SK-N-SH treated with all-trans-retinoic acid at 6 μM for 48 hours (cell line): ENCODE measurements around the gene CD6.

Experiments
- ATAC-seq: fragments of 200-7000 bp; cut with Tn5 transposase; 3 replicates; pipeline ENCODE4 v1.9.1; 2020; ENCODE audit warnings: mild to moderate bottlenecking, moderate library complexity
- ARNTL ChIP-seq: fragments of 450-650 bp; formaldehyde crosslinking; IDR thresholded peaks from 2 replicates; pipeline ENCODE4 v1.5.0; 2020; ENCODE audit warnings: low read depth, mild to moderate bottlenecking, moderate library complexity, borderline replicate concordance
- BACH2 ChIP-seq: fragments of 250-450 bp; sonication (Bioruptor Pico); IDR thresholded peaks from 2 replicates; pipeline ENCODE4 v1.9.0; 2021; ENCODE audit warnings: mild to moderate bottlenecking, borderline replicate concordance
- CSDC2 ChIP-seq: fragments of 250-450 bp; sonication (Bioruptor Pico); IDR thresholded peaks from 2 replicates; pipeline ENCODE4 v1.5.0; 2020; ENCODE audit warnings: mild to moderate bottlenecking, moderate library complexity
- ESRRG ChIP-seq: fragments of 250-450 bp; sonication (Bioruptor Pico); IDR thresholded peaks from 2 replicates; pipeline ENCODE4 v1.6.1; 2021; ENCODE audit warnings: mild to moderate bottlenecking
- GLIS3 ChIP-seq: fragments of 250-450 bp; sonication (Bioruptor Pico); IDR thresholded peaks from 2 replicates; pipeline ENCODE4 v1.5.0; 2020; ENCODE audit warnings: mild to moderate bottlenecking, moderate library complexity
- ISL1 ChIP-seq: fragments of 250-450 bp; sonication (Bioruptor Pico); IDR thresholded peaks from 2 replicates; pipeline ENCODE4 v2.1.2; 2022; ENCODE audit warnings: mild to moderate bottlenecking, moderate library complexity
- OSR1 ChIP-seq: fragments of 250-450 bp; sonication (Bioruptor Pico); IDR thresholded peaks from 2 replicates; pipeline ENCODE4 v1.8.0; 2022; ENCODE audit warnings: moderate library complexity, mild to moderate bottlenecking, inconsistent platforms
- PPARA ChIP-seq: fragments of 250-450 bp; sonication (Bioruptor Pico); IDR thresholded peaks from 2 replicates; pipeline ENCODE4 v1.5.0; 2020; ENCODE audit warnings: mild to moderate bottlenecking, borderline replicate concordance
- RARB ChIP-seq: fragments of 250-450 bp; sonication (Bioruptor Pico); IDR thresholded peaks from 2 replicates; pipeline ENCODE4 v1.8.0; 2021; ENCODE audit warnings: mild to moderate bottlenecking, moderate library complexity
- SNAI2 ChIP-seq: fragments of 250-450 bp; sonication (Bioruptor Pico); IDR thresholded peaks from 2 replicates; pipeline ENCODE4 v1.5.0; 2020; ENCODE audit warnings: mild to moderate bottlenecking, moderate library complexity
- TCF4 ChIP-seq: fragments of 250-450 bp; sonication (Bioruptor Pico); IDR thresholded peaks from 2 replicates; pipeline ENCODE4 v1.8.0; 2021; ENCODE audit warnings: mild to moderate bottlenecking, moderate library complexity, borderline replicate concordance
- TOX ChIP-seq: fragments of 250-450 bp; sonication (Bioruptor Pico); IDR thresholded peaks from 2 replicates; pipeline ENCODE4 v1.8.0; 2021; ENCODE audit warnings: mild to moderate bottlenecking, moderate library complexity, borderline replicate concordance
- ZC3H10 ChIP-seq: fragments of 250-450 bp; sonication (Bioruptor Pico); IDR thresholded peaks from 2 replicates; pipeline ENCODE4 v1.5.1; 2021; ENCODE audit warnings: mild to moderate bottlenecking, moderate library complexity
- ZFP3 ChIP-seq: fragments of 250-450 bp; sonication (Bioruptor Pico); IDR thresholded peaks from 2 replicates; pipeline ENCODE4 v1.5.0; 2020; ENCODE audit warnings: mild to moderate bottlenecking, moderate library complexity
- ZFP30 ChIP-seq: fragments of 450-650 bp; formaldehyde crosslinking; IDR thresholded peaks from 2 replicates; pipeline ENCODE4 v1.5.0; 2022; ENCODE audit warnings: mild to moderate bottlenecking, moderate library complexity
- ZNF565 ChIP-seq: fragments of 450-650 bp; formaldehyde crosslinking; conservative IDR thresholded peaks from 2 replicates; pipeline ENCODE4 v1.5.0; 2020; ENCODE audit warnings: low read depth, mild to moderate bottlenecking, moderate library complexity
- ZNF70 ChIP-seq: fragments of 450-650 bp; formaldehyde crosslinking; IDR thresholded peaks from 2 replicates; pipeline ENCODE4 v1.5.0; 2020; ENCODE audit warnings: mild to moderate bottlenecking, moderate library complexity
- ZNF8 ChIP-seq: fragments of 450-650 bp; formaldehyde crosslinking; IDR thresholded peaks from 2 replicates; pipeline ENCODE4 v1.5.0; 2020; ENCODE audit warnings: mild to moderate bottlenecking, moderate library complexity
- TF ChIP-seq, protein P1 (sequence below): fragments of 250-450 bp; sonication (Bioruptor Pico); IDR thresholded peaks from 2 replicates; pipeline ENCODE4 v1.8.0; 2021; ENCODE audit warnings: low read depth, mild to moderate bottlenecking, moderate library complexity, borderline replicate concordance
- TF ChIP-seq, protein P2 (sequence below): fragments of 250-450 bp; sonication (Bioruptor Pico); IDR thresholded peaks from 2 replicates; pipeline ENCODE4 v1.8.0; 2020; ENCODE audit warnings: mild to moderate bottlenecking, moderate library complexity, borderline replicate concordance
- TF ChIP-seq, protein P3 (sequence below): fragments of 250-450 bp; sonication (Bioruptor Pico); IDR thresholded peaks from 2 replicates; pipeline ENCODE4 v1.5.1; 2021; ENCODE audit warnings: mild to moderate bottlenecking, moderate library complexity
- TF ChIP-seq, protein P4 (sequence below): fragments of 250-450 bp; sonication (Bioruptor Pico); IDR thresholded peaks from 2 replicates; pipeline ENCODE4 v1.5.1; 2020; ENCODE audit warnings: low read depth, mild to moderate bottlenecking, moderate library complexity

CD6 gene

GRCh38 chr11:61067782-61068446 is 96.4 kb downstream of the CD6 start:
- ATAC-seq = no peak; the same call in 2 of the 3 replicates
- no peak for TF ChIP-seq SNAI2 (CRISPR knock-in tag)
- TF ChIP-seq GLIS3 (CRISPR knock-in tag) = no peak
- no peak for TF ChIP-seq BACH2 (CRISPR knock-in tag)
- TF ChIP-seq ZFP30 = no peak
- no peak for TF ChIP-seq ZNF70 (CRISPR knock-in tag)
- no peak for TF ChIP-seq TOX (CRISPR knock-in tag)
- TF ChIP-seq, protein P1, sequence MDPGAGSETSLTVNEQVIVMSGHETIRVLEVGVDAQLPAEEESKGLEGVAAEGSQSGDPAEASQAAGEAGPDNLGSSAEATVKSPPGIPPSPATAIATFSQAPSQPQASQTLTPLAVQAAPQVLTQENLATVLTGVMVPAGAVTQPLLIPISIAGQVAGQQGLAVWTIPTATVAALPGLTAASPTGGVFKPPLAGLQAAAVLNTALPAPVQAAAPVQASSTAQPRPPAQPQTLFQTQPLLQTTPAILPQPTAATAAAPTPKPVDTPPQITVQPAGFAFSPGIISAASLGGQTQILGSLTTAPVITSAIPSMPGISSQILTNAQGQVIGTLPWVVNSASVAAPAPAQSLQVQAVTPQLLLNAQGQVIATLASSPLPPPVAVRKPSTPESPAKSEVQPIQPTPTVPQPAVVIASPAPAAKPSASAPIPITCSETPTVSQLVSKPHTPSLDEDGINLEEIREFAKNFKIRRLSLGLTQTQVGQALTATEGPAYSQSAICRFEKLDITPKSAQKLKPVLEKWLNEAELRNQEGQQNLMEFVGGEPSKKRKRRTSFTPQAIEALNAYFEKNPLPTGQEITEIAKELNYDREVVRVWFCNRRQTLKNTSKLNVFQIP (CRISPR knock-in tag) = no peak
- TF ChIP-seq PPARA (CRISPR knock-in tag) = no peak
- no peak for TF ChIP-seq ZFP3 (CRISPR knock-in tag)
- no peak for TF ChIP-seq CSDC2 (CRISPR knock-in tag)
- TF ChIP-seq, protein P2, sequence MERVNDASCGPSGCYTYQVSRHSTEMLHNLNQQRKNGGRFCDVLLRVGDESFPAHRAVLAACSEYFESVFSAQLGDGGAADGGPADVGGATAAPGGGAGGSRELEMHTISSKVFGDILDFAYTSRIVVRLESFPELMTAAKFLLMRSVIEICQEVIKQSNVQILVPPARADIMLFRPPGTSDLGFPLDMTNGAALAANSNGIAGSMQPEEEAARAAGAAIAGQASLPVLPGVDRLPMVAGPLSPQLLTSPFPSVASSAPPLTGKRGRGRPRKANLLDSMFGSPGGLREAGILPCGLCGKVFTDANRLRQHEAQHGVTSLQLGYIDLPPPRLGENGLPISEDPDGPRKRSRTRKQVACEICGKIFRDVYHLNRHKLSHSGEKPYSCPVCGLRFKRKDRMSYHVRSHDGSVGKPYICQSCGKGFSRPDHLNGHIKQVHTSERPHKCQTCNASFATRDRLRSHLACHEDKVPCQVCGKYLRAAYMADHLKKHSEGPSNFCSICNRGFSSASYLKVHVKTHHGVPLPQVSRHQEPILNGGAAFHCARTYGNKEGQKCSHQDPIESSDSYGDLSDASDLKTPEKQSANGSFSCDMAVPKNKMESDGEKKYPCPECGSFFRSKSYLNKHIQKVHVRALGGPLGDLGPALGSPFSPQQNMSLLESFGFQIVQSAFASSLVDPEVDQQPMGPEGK (CRISPR knock-in tag) = no peak
- TF ChIP-seq ZC3H10 = no peak
- TF ChIP-seq, protein P3, sequence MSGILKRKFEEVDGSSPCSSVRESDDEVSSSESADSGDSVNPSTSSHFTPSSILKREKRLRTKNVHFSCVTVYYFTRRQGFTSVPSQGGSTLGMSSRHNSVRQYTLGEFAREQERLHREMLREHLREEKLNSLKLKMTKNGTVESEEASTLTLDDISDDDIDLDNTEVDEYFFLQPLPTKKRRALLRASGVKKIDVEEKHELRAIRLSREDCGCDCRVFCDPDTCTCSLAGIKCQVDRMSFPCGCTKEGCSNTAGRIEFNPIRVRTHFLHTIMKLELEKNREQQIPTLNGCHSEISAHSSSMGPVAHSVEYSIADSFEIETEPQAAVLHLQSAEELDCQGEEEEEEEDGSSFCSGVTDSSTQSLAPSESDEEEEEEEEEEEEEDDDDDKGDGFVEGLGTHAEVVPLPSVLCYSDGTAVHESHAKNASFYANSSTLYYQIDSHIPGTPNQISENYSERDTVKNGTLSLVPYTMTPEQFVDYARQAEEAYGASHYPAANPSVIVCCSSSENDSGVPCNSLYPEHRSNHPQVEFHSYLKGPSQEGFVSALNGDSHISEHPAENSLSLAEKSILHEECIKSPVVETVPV (CRISPR knock-in tag) = no peak

DNA sequence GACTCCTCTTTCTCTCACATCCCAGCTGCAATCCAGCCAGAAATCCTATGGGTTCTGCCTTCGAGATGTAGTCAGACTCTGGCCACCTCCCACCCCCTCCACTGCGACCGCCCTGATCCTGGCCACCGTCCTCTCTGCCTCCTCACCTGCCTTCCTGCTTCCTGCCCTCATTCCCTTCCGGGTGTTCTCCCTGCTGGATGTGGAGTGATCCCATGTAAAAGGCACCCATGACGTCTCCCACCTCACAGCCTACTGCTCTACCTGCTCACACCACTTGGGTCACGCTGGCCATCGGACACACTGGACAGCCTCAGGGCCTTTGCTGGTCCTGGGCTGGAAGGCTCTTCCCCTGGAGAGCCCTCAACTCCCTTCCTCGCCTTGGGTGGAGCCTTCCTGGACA is 97.1 kb downstream of the CD6 start:
- no peak for ATAC-seq
- TF ChIP-seq TOX (CRISPR knock-in tag) = no peak
- TF ChIP-seq, protein P4, sequence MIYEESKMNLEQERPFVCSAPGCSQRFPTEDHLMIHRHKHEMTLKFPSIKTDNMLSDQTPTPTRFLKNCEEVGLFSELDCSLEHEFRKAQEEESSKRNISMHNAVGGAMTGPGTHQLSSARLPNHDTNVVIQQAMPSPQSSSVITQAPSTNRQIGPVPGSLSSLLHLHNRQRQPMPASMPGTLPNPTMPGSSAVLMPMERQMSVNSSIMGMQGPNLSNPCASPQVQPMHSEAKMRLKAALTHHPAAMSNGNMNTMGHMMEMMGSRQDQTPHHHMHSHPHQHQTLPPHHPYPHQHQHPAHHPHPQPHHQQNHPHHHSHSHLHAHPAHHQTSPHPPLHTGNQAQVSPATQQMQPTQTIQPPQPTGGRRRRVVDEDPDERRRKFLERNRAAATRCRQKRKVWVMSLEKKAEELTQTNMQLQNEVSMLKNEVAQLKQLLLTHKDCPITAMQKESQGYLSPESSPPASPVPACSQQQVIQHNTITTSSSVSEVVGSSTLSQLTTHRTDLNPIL (CRISPR knock-in tag) = no peak
- TF ChIP-seq, all 23 proteins: peak for 0

GRCh38 chr11:61069427-61069826 is 97.9 kb downstream of the CD6 start:
- ATAC-seq = no peak
- TF ChIP-seq, protein P2 (CRISPR knock-in tag) = no peak
- no peak for TF ChIP-seq ARNTL (CRISPR knock-in tag)
- no peak for TF ChIP-seq TCF4 (CRISPR knock-in tag)
- TF ChIP-seq ZC3H10 = no peak
- TF ChIP-seq OSR1 (CRISPR knock-in tag) = no peak
- no peak for TF ChIP-seq PPARA (CRISPR knock-in tag)
- TF ChIP-seq ISL1 = no peak
- TF ChIP-seq ZNF70 (CRISPR knock-in tag) = no peak
- TF ChIP-seq, protein P3 (CRISPR knock-in tag) = no peak
- no peak for TF ChIP-seq ZNF8 (CRISPR knock-in tag)
- TF ChIP-seq, protein P1 (CRISPR knock-in tag) = no peak
- TF ChIP-seq TOX (CRISPR knock-in tag) = no peak
- TF ChIP-seq ESRRG (CRISPR knock-in tag) = no peak
- TF ChIP-seq ZNF565 (CRISPR knock-in tag) = no peak
- TF ChIP-seq RARB (CRISPR knock-in tag) = no peak
- TF ChIP-seq GLIS3 (CRISPR knock-in tag) = no peak
- TF ChIP-seq, protein P4 (CRISPR knock-in tag) = no peak
